ENCODE measurements around the gene RHOA.

Gene RHOA

DNA sequence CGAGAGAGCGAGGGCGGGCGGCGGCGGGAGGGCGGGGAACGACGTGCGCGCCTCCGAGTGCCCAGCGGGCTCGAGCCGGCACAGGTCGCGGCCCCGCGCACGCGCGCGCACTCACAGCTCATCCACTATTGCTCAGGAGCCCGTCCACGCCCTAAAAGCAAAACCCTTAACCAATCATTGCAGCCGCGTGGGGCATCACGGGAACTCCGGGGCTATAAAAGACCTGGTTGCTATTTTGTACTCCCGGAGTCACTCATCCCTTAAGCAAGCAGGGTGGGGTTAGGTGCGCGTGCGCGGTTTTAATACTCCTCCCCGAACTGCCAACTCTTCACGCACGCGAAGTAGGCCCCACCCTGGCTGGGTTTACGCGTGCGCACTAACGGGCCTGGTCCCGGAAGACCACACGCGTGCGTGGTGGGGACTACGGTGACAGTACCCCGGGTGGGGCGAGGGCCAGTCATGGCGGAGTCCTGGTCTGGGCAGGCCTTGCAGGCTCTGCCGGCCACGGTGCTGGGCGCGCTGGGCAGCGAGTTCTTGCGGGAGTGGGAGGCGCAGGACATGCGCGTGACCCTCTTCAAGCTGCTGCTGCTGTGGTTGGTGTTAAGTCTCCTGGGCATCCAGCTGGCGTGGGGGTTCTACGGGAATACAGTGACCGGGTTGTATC lies at the start of gene RHOA, which contains the start of gene TCTA:
Gene RHOA (minus strand): TSS at position 9 of the 664 bp plus-strand sequence. CDS start 36,387 bp downstream, outside the sequence.
Gene TCTA (plus strand): TSS at position 456 of the 664 bp plus-strand sequence. CDS start 4 bp downstream, at position 460.
- no peaks in the 10 kb centered on the region for H3K27me3 ChIP-seq (ENCODE audit: low read depth, low read length)
- peak within 1 kb of the TSS; percentile 95 for H3K27ac ChIP-seq (ENCODE audit: low read length)
- H3K9me3 ChIP-seq (ENCODE audit: control insufficient read depth in 1 of 2, low read length in 2 of 2) = no peaks in the 10 kb centered on the region
- peaks cover 30 to 42% of the 10 kb centered on the region in 2 donors for H3K4me1 ChIP-seq (ENCODE audit: control insufficient read depth in 1 of 2, insufficient read depth in 2 of 2, low read length in 2 of 2)
- peak within 1 kb of the TSS; percentile 73 to 95 for H3K4me3 ChIP-seq (ENCODE audit: low read depth in 1 of 2, low read length in 2 of 2)
- peaks cover 13 to 22% of the 10 kb centered on the region in 2 donors for H3K36me3 ChIP-seq (ENCODE audit: control insufficient read depth in 1 of 2, insufficient read depth in 2 of 2, low read length in 2 of 2)

DNA sequence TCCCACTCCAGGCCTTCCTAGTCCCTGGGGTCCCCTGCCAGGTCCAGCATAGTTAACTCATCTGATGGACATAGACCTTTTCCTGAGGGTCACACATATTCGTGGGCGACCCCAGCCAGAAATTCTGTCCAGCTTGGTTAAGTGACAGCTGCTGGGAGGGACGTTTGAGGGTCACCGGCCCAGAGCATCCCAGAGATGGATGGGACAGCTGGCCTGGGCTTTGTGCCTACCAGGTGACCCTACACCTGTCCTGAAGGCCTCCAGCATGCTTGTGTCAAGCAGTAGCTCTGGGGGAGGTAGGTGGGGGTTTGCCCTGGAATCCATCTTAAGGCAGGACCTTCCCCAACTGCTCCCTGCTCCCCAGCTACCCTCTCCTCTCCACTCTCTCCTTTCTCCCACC lies 49.2 kb upstream of the RHOA start:
- no peaks in the 10 kb centered on the region for H3K9me3 ChIP-seq (ENCODE audit: control insufficient read depth in 1 of 2, low read length in 2 of 2)
- no peaks in the 10 kb centered on the region for H3K27me3 ChIP-seq (ENCODE audit: low read depth, low read length)
- no peak overlapping the region for H3K4me3 ChIP-seq (ENCODE audit: low read depth in 1 of 2, low read length in 2 of 2)
- no peak overlapping the region for H3K27ac ChIP-seq (ENCODE audit: low read length)
- H3K4me1 ChIP-seq (ENCODE audit: control insufficient read depth in 1 of 2, insufficient read depth in 2 of 2, low read length in 2 of 2) = peaks cover 0 to 5% of the 10 kb centered on the region in 2 donors
- H3K36me3 ChIP-seq (ENCODE audit: control insufficient read depth in 1 of 2, insufficient read depth in 2 of 2, low read length in 2 of 2) = no peaks in the 10 kb centered on the region

DNA sequence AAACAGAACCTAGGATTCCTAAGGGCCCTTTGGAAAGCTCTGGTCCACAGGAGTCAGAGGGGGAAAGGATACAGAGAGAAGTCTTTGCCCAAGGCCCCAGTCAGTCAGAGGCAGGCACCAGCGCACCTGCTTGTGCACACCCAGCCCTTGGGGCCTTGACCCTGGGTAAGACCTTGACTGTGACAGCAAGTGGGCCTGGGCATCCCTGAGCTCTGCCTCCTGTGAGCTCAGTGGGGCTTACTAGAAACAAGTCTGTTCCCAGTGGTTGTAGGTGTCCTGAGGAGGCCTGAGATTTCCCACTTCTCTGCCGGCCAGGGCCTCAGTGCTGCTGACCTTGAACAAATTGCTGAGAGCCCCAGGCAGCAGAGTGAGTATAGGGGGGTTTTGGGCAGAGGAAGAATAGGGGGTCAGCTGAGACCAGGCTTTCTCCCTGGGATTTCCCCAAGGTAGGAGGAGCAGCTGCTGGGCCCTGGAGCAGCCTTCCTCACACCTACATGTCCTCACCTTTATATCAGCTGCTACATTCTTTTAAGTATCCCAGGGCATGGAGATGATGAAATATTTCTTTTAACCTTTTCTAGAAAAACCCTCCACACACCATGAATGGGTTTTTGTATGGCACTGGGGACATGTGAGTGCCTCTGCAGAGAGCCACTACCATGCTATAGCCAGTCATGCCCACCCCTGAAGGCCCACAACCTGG lies 48.6 kb upstream of the RHOA start:
- Histone ChIP-seq H3K9me3 (ENCODE audit: control insufficient read depth in 1 of 2, low read length in 2 of 2) (no peaks in the 10 kb centered on the region), H3K4me1 (ENCODE audit: control insufficient read depth in 1 of 2, insufficient read depth in 2 of 2, low read length in 2 of 2) (peaks cover 0 to 5% of the 10 kb centered on the region in 2 donors), H3K27me3 (ENCODE audit: low read depth, low read length) (no peaks in the 10 kb centered on the region), H3K36me3 (ENCODE audit: control insufficient read depth in 1 of 2, insufficient read depth in 2 of 2, low read length in 2 of 2) (no peaks in the 10 kb centered on the region), H3K4me3 (ENCODE audit: low read depth in 1 of 2, low read length in 2 of 2) (no peak overlapping the region), H3K27ac (ENCODE audit: low read length) (no peak overlapping the region)

DNA sequence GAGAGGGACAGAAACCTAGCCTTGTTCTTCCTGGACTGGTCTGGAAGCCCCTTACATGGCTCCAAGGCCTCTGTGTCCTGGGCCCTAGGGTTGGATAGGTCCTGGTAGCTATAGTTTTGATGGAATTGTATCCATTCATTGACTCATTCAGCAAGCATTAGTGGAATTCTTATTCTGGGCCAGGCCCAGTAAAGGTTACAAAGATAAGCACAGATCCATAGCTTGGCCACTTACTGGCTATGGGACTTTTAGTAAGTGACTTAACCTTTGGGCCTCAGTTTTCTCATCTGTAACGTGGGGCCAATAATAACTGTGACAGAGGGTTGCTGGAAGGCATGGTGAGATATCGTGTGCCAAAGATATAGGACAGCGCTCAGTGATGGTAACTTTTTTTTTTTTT lies 44.7 kb upstream of the RHOA start:
- H3K27ac ChIP-seq (ENCODE audit: low read length) = no peak overlapping the region
- no peaks in the 10 kb centered on the region for H3K9me3 ChIP-seq (ENCODE audit: control insufficient read depth in 1 of 2, low read length in 2 of 2)
- H3K4me3 ChIP-seq (ENCODE audit: low read depth in 1 of 2, low read length in 2 of 2) = no peak overlapping the region
- H3K4me1 ChIP-seq (ENCODE audit: control insufficient read depth in 1 of 2, insufficient read depth in 2 of 2, low read length in 2 of 2) = peaks cover 0 to 9% of the 10 kb centered on the region in 2 donors
- H3K27me3 ChIP-seq (ENCODE audit: low read depth, low read length) = no peaks in the 10 kb centered on the region
- H3K36me3 ChIP-seq (ENCODE audit: control insufficient read depth in 1 of 2, insufficient read depth in 2 of 2, low read length in 2 of 2) = no peaks in the 10 kb centered on the region

GRCh38 chr3:49454898-49455681 lies 43.3 kb upstream of the RHOA start:
- H3K9me3 ChIP-seq (ENCODE audit: control insufficient read depth in 1 of 2, low read length in 2 of 2) = no peaks in the 10 kb centered on the region
- H3K4me3 ChIP-seq (ENCODE audit: low read depth in 1 of 2, low read length in 2 of 2) = no peak overlapping the region
- H3K27ac ChIP-seq (ENCODE audit: low read length) = no peak overlapping the region
- no peaks in the 10 kb centered on the region for H3K27me3 ChIP-seq (ENCODE audit: low read depth, low read length)
- no peaks in the 10 kb centered on the region for H3K36me3 ChIP-seq (ENCODE audit: control insufficient read depth in 1 of 2, insufficient read depth in 2 of 2, low read length in 2 of 2)
- peaks cover 0 to 4% of the 10 kb centered on the region in 2 donors for H3K4me1 ChIP-seq (ENCODE audit: control insufficient read depth in 1 of 2, insufficient read depth in 2 of 2, low read length in 2 of 2)

DNA sequence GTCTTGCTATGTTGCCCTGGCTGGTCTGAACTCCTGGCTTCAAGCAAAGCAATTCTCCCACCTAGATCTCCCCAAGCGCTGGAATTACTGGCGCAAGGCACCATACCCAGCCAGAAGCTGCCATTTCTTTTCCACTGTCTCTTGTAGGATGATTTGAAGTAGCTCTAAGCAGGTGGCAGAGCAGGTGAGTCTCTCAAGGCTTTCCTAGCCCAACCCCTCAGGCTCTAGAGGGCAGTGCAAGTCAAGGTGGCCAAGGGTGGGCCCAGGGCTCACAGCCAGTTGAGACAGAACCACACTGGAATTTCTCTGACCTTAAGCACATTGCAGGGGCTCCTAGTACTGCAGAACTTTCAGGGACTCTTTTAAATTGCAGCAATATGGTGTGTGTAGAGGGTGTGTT lies 42.7 kb upstream of the RHOA start:
- Histone ChIP-seq H3K27me3 (ENCODE audit: low read depth, low read length) (no peaks in the 10 kb centered on the region), H3K27ac (ENCODE audit: low read length) (no peak overlapping the region), H3K36me3 (ENCODE audit: control insufficient read depth in 1 of 2, insufficient read depth in 2 of 2, low read length in 2 of 2) (no peaks in the 10 kb centered on the region), H3K9me3 (ENCODE audit: control insufficient read depth in 1 of 2, low read length in 2 of 2) (no peaks in the 10 kb centered on the region), H3K4me1 (ENCODE audit: control insufficient read depth in 1 of 2, insufficient read depth in 2 of 2, low read length in 2 of 2) (peaks cover 0 to 4% of the 10 kb centered on the region in 2 donors), H3K4me3 (ENCODE audit: low read depth in 1 of 2, low read length in 2 of 2) (no peak overlapping the region)

- Histone ChIP-seq H3K4me3 (ENCODE audit: low read depth in 1 of 2, low read length in 2 of 2) (no peak overlapping the region), H3K36me3 (ENCODE audit: control insufficient read depth in 1 of 2, insufficient read depth in 2 of 2, low read length in 2 of 2) (no peaks in the 10 kb centered on the region), H3K4me1 (ENCODE audit: control insufficient read depth in 1 of 2, insufficient read depth in 2 of 2, low read length in 2 of 2) (peaks cover 0 to 4% of the 10 kb centered on the region in 2 donors), H3K27me3 (ENCODE audit: low read depth, low read length) (no peaks in the 10 kb centered on the region), H3K27ac (ENCODE audit: low read length) (no peak overlapping the region), H3K9me3 (ENCODE audit: control insufficient read depth in 1 of 2, low read length in 2 of 2) (no peaks in the 10 kb centered on the region)
These were observed 41.8 kb upstream of the RHOA start for GRCh38 chr3:49453621-49454020.

DNA sequence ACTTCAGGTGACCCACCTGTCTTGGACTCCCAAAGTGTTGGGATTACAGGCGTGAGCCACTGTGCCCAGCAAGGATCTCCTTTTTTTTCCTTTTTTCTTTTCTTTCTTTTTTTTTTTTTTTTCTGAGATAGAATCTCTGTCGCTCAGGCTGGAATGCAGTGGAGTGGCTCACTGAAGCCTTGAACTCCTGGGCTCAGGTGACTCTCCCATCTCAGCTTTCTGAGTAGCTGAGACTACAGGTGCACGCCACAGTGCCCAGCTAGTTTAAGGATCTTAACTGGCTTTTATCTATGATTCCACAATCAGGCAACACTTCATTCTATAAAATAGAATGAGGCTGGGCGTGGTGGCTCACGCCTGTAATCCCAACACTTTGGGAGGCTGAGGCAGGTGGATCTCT lies 33.6 kb upstream of the RHOA start:
- Histone ChIP-seq H3K27ac (ENCODE audit: low read length) (no peak overlapping the region), H3K36me3 (ENCODE audit: control insufficient read depth in 1 of 2, insufficient read depth in 2 of 2, low read length in 2 of 2) (no peaks in the 10 kb centered on the region), H3K27me3 (ENCODE audit: low read depth, low read length) (no peaks in the 10 kb centered on the region), H3K4me1 (ENCODE audit: control insufficient read depth in 1 of 2, insufficient read depth in 2 of 2, low read length in 2 of 2) (peaks cover 0 to 11% of the 10 kb centered on the region in 2 donors), H3K4me3 (ENCODE audit: low read depth in 1 of 2, low read length in 2 of 2) (no peak overlapping the region), H3K9me3 (ENCODE audit: control insufficient read depth in 1 of 2, low read length in 2 of 2) (no peaks in the 10 kb centered on the region)

DNA sequence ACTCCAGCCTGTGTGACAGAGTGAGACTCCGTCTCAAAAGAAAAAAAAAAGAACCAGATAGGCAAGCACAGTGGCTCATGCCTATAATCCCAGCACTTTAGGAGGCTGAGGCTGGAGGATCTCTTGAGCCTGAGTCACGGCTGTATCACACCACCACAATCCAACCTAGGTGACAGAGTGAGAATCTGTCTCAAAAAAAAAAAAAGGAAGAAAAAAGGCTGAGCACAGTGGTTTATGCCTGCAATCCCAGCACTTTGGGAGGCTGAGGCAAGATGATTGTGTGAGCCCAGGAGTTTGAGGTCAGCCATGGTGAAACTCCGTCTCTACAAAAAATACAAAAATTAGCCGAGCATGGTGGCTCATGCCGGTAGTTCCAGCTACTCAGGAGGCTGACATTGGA lies 23.0 kb upstream of the RHOA start:
- H3K27ac ChIP-seq (ENCODE audit: low read length) = no peak overlapping the region
- no peak overlapping the region for H3K4me3 ChIP-seq (ENCODE audit: low read depth in 1 of 2, low read length in 2 of 2)
- H3K36me3 ChIP-seq (ENCODE audit: control insufficient read depth in 1 of 2, insufficient read depth in 2 of 2, low read length in 2 of 2) = no peaks in the 10 kb centered on the region
- no peaks in the 10 kb centered on the region for H3K9me3 ChIP-seq (ENCODE audit: control insufficient read depth in 1 of 2, low read length in 2 of 2)
- H3K4me1 ChIP-seq (ENCODE audit: control insufficient read depth in 1 of 2, insufficient read depth in 2 of 2, low read length in 2 of 2) = no peaks in the 10 kb centered on the region
- no peaks in the 10 kb centered on the region for H3K27me3 ChIP-seq (ENCODE audit: low read depth, low read length)

- Histone ChIP-seq H3K36me3 (ENCODE audit: control insufficient read depth in 1 of 2, insufficient read depth in 2 of 2, low read length in 2 of 2) (peaks cover 9 to 22% of the 10 kb centered on the region in 2 donors), H3K27me3 (ENCODE audit: low read depth, low read length) (no peaks in the 10 kb centered on the region), H3K4me1 (ENCODE audit: control insufficient read depth in 1 of 2, insufficient read depth in 2 of 2, low read length in 2 of 2) (peaks cover 0 to 4% of the 10 kb centered on the region in 2 donors), H3K27ac (ENCODE audit: low read length) (peak overlapping the region; percentile 77), H3K9me3 (ENCODE audit: control insufficient read depth in 1 of 2, low read length in 2 of 2) (no peaks in the 10 kb centered on the region), H3K4me3 (ENCODE audit: low read depth in 1 of 2, low read length in 2 of 2) (peak overlapping the region; percentile 72 to 85)
These were observed 16.9 kb upstream of the RHOA start for GRCh38 chr3:49428752-49429080.

GRCh38 chr3:49427586-49427985 lies 15.8 kb upstream of the RHOA start:
- peaks cover 2 to 10% of the 10 kb centered on the region in 2 donors for H3K4me1 ChIP-seq (ENCODE audit: control insufficient read depth in 1 of 2, insufficient read depth in 2 of 2, low read length in 2 of 2)
- H3K36me3 ChIP-seq (ENCODE audit: control insufficient read depth in 1 of 2, insufficient read depth in 2 of 2, low read length in 2 of 2) = peaks cover 9 to 22% of the 10 kb centered on the region in 2 donors
- H3K4me3 ChIP-seq (ENCODE audit: low read depth in 1 of 2, low read length in 2 of 2) = no peak overlapping the region
- H3K9me3 ChIP-seq (ENCODE audit: control insufficient read depth in 1 of 2, low read length in 2 of 2) = no peaks in the 10 kb centered on the region
- H3K27ac ChIP-seq (ENCODE audit: low read length) = no peak overlapping the region
- H3K27me3 ChIP-seq (ENCODE audit: low read depth, low read length) = no peaks in the 10 kb centered on the region
